Fibroblast of lung (primary cell): ENCODE data around the gene PEX10. TPM values are rescaled to one million over a fixed set of nuclear protein-coding genes. Genes with fewer than 3 reads are reported as not detected.

Experiments
- DNase-seq, 2 donors: peaks; one replicate each; pipeline versions ENCODE4 v3.0.0 to v3.0.0-alpha.2; 2010; ENCODE audit warnings: low read depth in 2 of 2
- H2AFZ ChIP-seq: 2 replicates; pipeline ENCODE4 v1.5.1; 2012; ENCODE audit warnings: low read length, control low read depth, inconsistent platforms
- H3K27ac ChIP-seq: 2 replicates; pipeline ENCODE4 v1.5.1; 2011; ENCODE audit warnings: low read length, control low read depth; ENCODE audit not compliant: insufficient read depth
- H3K27me3 ChIP-seq: 2 replicates; pipeline ENCODE4 v1.5.1; 2011; ENCODE audit warnings: mild to moderate bottlenecking, low read length; ENCODE audit not compliant: control insufficient read depth, insufficient read depth
- H3K36me3 ChIP-seq: 2 replicates; pipeline ENCODE4 v1.5.1; 2011; ENCODE audit warnings: low read length; ENCODE audit not compliant: control insufficient read depth, insufficient read depth
- H3K4me1 ChIP-seq: 2 replicates; pipeline ENCODE4 v1.5.1; 2011; ENCODE audit warnings: low read length; ENCODE audit not compliant: control insufficient read depth, insufficient read depth; ENCODE audit errors: extremely low read depth
- H3K4me2 ChIP-seq: 2 replicates; pipeline ENCODE4 v1.5.1; 2011; ENCODE audit warnings: low read length, control low read depth; ENCODE audit not compliant: insufficient read depth; ENCODE audit errors: extremely low read depth
- H3K4me3 ChIP-seq, 4 experiments: fragments of 200-600 bp in 1 of 4; sonication (generic) in 1 of 4; replicated peaks in 1 of 4; 2 replicates each; pipeline ENCODE4 v1.5.1; 2011 to 2016; ENCODE audit warnings: low read length in 4 of 4, low read depth in 3 of 4, mild to moderate bottlenecking in 3 of 4, control low read depth in 2 of 4, inconsistent platforms in 1 of 4, mixed read lengths in 1 of 4; ENCODE audit not compliant: insufficient read depth in 1 of 4; ENCODE audit errors: control extremely low read depth in 1 of 4
- H3K79me2 ChIP-seq: 2 replicates; pipeline ENCODE4 v1.5.1; 2012; ENCODE audit warnings: mild to moderate bottlenecking, low read length, inconsistent platforms; ENCODE audit not compliant: control insufficient read depth, insufficient read depth
- H3K9ac ChIP-seq: 2 replicates; pipeline ENCODE4 v1.5.1; 2011; ENCODE audit warnings: mild to moderate bottlenecking, low read length, control low read depth; ENCODE audit not compliant: insufficient read depth
- H3K9me3 ChIP-seq: 2 replicates; pipeline ENCODE4 v1.5.1; 2012; ENCODE audit warnings: low read depth, low read length; ENCODE audit not compliant: control insufficient read depth, insufficient read depth
- H4K20me1 ChIP-seq: 2 replicates; pipeline ENCODE4 v1.5.1; 2011; ENCODE audit warnings: low read length; ENCODE audit not compliant: control insufficient read depth, insufficient read depth; ENCODE audit errors: extremely low read depth
- CTCF ChIP-seq, 2 donors: IDR thresholded peaks in 1 of 2; conservative IDR thresholded peaks in 1 of 2; 1 replicate in 1 of 2; 2 replicates in 1 of 2; pipeline ENCODE4 v1.5.1; 2011 to 2012; ENCODE audit warnings: low read length in 2 of 2, control low read depth in 1 of 2, inconsistent platforms in 1 of 2, low read depth in 1 of 2, mild to moderate bottlenecking in 1 of 2
- EZH2 ChIP-seq: IDR thresholded peaks from 2 replicates; pipeline ENCODE4 v1.5.1; 2012; ENCODE audit warnings: low read length, control low read depth, mild to moderate bottlenecking; ENCODE audit errors: missing control alignments
- polyA plus RNA-seq, 2 donors: library from polyadenylated mRNA; depleted of rRNA in 1 of 2; stranded (reverse) in 1 of 2; unstranded in 1 of 2; fragments of >200 nt; gene quantifications; 2 replicates each; pipeline ENCODE4 v1.2.1, GENCODE V29; 2011 to 2012; ENCODE audit warnings: missing spikeins in 1 of 2
- total RNA-seq: library from RNA; depleted of rRNA; stranded (reverse); fragments of >200 nt; gene quantifications from 2 replicates; pipeline ENCODE4 v1.2.1, GENCODE V29; 2014

The PEX10 gene
- total and polyA plus RNA-seq, 2 donors (not counting 1 experiment from before 2014, with no cell fraction given) = 15.4 to 33.4 TPM

DNA sequence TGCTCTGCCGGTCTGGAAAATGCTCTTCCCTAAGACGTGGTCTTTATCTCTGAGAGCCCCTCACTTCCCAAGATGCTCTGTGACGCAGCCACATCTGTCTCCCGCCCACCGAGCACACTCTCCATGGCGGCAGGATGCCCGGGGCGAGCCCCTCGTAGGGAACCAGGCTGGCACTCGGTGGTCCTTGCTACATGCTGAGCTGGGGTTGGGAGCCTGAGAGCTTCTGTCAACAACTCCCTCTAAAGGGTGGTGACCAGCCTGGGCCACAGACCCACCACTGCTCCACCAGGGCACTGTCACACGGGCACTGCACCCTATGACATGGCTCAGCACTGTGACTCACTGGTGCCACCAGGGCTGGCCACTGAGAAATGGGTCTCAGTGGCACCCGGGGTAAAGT is 2.6 kb downstream of the PEX10 start:
- peaks cover 5% of the 10 kb centered on the region for H3K79me2 ChIP-seq
- H2AFZ ChIP-seq = no peak overlapping the region
- TF ChIP-seq CTCF (conservative IDR thresholded peaks at IDR 0.05 in 1 of 2, IDR thresholded peaks at IDR 0.05 in 1 of 2; ENCODE audit: low read depth in 1 of 2, low read length in 2 of 2) (no peak), EZH2 (no peak)
- DNase-seq = no peak
- H3K4me1 ChIP-seq = peaks cover 6% of the 10 kb centered on the region
- no peak overlapping the region for H3K4me2 ChIP-seq
- no peaks in the 10 kb centered on the region for H3K27me3 ChIP-seq
- no peaks in the 10 kb centered on the region for H4K20me1 ChIP-seq
- H3K36me3 ChIP-seq = peaks cover 20% of the 10 kb centered on the region
- no peak overlapping the region for H3K9ac ChIP-seq
- H3K9me3 ChIP-seq = no peaks in the 10 kb centered on the region
- no peak overlapping the region for H3K27ac ChIP-seq
- no peak overlapping the region for H3K4me3 ChIP-seq

DNA sequence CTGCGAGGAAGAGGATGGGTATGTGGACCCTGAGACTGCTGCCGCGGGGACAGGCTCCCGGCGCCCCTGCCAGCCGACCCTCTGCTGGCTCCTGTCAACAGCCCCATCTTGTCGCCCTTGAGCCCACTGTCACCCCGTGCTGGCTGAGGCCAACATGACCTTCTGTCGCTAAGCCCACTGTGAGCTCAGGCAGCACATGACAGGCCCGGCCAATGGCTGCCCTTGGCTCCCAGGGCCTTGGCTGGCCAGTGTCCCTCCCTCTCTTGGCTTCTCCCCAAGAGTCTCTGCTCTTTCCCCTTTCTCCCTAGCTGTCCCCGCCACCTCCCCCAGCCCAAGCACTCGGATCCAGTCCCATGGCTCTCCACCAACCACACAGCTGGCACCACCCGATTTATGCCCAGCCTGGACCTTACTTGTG is 3.5 kb downstream of the PEX10 start:
- no peak overlapping the region for H3K4me2 ChIP-seq
- H3K79me2 ChIP-seq = peaks cover 5% of the 10 kb centered on the region
- H3K9me3 ChIP-seq = no peaks in the 10 kb centered on the region
- TF ChIP-seq CTCF (conservative IDR thresholded peaks at IDR 0.05 in 1 of 2, IDR thresholded peaks at IDR 0.05 in 1 of 2; ENCODE audit: low read depth in 1 of 2, low read length in 2 of 2) (no peak), EZH2 (no peak)
- H3K4me1 ChIP-seq = peaks cover 6% of the 10 kb centered on the region
- H3K4me3 ChIP-seq = no peak overlapping the region
- H3K36me3 ChIP-seq = peaks cover 29% of the 10 kb centered on the region
- no peaks in the 10 kb centered on the region for H3K27me3 ChIP-seq
- no peak for DNase-seq
- no peak overlapping the region for H3K27ac ChIP-seq
- no peak overlapping the region for H2AFZ ChIP-seq
- no peak overlapping the region for H3K9ac ChIP-seq
- no peaks in the 10 kb centered on the region for H4K20me1 ChIP-seq

DNA sequence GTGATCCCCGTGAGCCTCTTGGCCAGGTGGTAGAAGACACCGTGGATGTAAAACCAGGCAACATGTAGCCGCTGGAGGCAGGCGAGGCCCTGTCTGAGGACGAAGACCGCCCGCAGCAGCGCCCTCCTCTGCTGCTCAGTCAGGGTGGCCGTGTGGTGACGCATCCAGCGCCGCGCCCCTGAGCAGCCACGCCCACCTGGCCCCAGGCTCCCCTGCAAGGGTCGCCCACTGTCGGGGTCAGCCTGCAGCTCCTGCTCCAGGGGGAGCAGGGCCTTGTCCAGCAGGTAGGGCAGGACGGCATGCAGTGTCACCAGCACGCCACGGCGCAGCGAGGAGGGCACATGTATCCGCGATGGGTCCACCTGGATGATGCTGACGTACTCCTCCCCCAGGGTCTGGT is 3.9 kb downstream of the PEX10 start:
- no peak overlapping the region for H3K27ac ChIP-seq
- H2AFZ ChIP-seq = no peak overlapping the region
- H4K20me1 ChIP-seq = no peaks in the 10 kb centered on the region
- no peak overlapping the region for H3K9ac ChIP-seq
- H3K4me2 ChIP-seq = no peak overlapping the region
- no peak overlapping the region for H3K4me3 ChIP-seq
- H3K4me1 ChIP-seq = peaks cover 6% of the 10 kb centered on the region
- peaks cover 31% of the 10 kb centered on the region for H3K36me3 ChIP-seq
- TF ChIP-seq CTCF (conservative IDR thresholded peaks at IDR 0.05 in 1 of 2, IDR thresholded peaks at IDR 0.05 in 1 of 2; ENCODE audit: low read depth in 1 of 2, low read length in 2 of 2) (no peak), EZH2 (no peak)
- H3K27me3 ChIP-seq = no peaks in the 10 kb centered on the region
- no peaks in the 10 kb centered on the region for H3K9me3 ChIP-seq
- no peak for DNase-seq
- peaks cover 5% of the 10 kb centered on the region for H3K79me2 ChIP-seq
